ENCODE results near the gene PTCD3. TPM values are rescaled to one million over a fixed set of nuclear protein-coding genes. Genes with fewer than 3 reads are reported as not detected.

Gene PTCD3
- total RNA-seq (2014; rRNA removed) = 75.6 and 94.7 TPM in 2 replicates
- percentile 90 among the genes with signal in this experiment for Bru-seq, nascent RNA
- percentile 91 among the genes with signal in this experiment for BruChase-seq, experiment 1, labeled RNA remaining after a 6-hour chase
- percentile 94 among the genes with signal in this experiment for BruChase-seq, experiment 2, labeled RNA remaining after a 2-hour chase
- long read RNA-seq, full-length matches to known transcripts = 42 of 80 reads
- long read RNA-seq, partial matches to known transcripts = 20 of 80 reads
- long read RNA-seq, other reads (novel, unspliced or antisense) = 18 of 80 reads

DNA sequence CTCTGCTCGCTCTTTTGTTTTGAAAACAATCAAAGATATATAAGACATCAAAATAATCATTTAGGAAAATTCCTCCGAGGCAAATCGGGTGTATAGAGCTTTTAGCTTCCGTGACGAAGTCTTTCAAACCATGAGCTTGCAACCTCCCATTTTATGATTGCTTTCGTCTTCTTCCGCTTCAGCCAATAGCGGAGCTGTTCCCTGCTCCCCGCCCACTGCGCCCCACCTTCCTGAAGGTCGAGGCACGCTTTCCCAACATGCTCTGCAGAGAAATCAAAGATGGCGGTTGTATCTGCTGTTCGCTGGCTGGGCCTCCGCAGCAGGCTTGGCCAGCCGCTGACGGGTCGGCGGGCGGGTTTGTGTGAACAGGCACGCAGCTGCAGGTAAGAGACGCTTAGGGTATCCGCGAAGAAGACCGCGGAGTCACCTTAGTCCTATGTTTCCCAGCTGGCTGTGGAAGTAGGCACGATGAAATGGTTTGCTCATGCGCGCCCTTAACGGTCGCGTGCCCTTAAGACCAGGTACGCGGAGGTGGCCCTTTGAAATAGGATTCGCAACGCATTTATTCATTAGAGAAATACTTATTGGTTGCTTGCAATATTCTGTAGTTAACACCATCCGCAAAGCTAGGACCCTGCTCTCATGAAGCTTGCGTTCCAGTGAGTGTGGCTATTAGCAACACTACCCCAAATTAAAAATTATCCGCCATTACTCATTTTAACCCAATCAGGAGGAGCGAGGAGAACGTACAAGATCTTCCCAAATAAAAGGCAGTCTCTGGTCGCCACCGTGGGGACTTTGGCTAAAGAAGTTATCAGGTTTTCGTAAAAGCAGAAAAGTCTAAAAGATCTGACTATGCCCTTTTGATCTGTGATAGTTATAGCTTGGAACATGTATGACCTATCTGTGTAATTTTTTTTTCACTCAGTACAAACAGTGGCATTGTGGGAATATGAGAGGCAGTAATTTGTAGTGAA lies at the start of gene PTCD3:
Gene PTCD3, plus strand, starts transcription at position 267 of the 977 bp plus-strand sequence. Its CDS starts 13 bp downstream, at position 280.
- H3K79me2 ChIP-seq (ENCODE audit: low read length) = peaks cover 95% of the 10 kb centered on the region
- intact Hi-C loops (cut with micrococcal nuclease) = loop anchor here (5.0 kb wide), 2 partner anchors 336 to 494 kb away; partner anchors contain the start of genes C2orf68 and KDM3A
- H3K4me3 ChIP-seq (ENCODE audit: low read length) = peak within 1 kb of the TSS; percentile 84
- TSS peak; percentile 71 for BruUV-seq (replicated peaks)
- DNase-seq (peak; percentile 94), ATAC-seq (peak; percentile 90)
- peak within 1 kb of the TSS; percentile 76 for H2AFZ ChIP-seq (ENCODE audit: low read length)
- peaks cover 47% of the 10 kb centered on the region; the same call in 1 of the 2 replicates for H3K36me3 ChIP-seq (ENCODE audit: low read depth, low read length)
- H3K9me2 ChIP-seq (replicated peaks; ENCODE audit: low read length) = no peaks in the 10 kb centered on the region
- TF ChIP-seq EZH2 (IDR thresholded peaks at IDR 0.05; ENCODE audit: low read length, unreplicated experiment) (no peak), EZH2phosphoT487 (IDR thresholded peaks at IDR 0.05; ENCODE audit: borderline replicate concordance, low read length) (no peak)
- TF ChIP-seq, protein P1, sequence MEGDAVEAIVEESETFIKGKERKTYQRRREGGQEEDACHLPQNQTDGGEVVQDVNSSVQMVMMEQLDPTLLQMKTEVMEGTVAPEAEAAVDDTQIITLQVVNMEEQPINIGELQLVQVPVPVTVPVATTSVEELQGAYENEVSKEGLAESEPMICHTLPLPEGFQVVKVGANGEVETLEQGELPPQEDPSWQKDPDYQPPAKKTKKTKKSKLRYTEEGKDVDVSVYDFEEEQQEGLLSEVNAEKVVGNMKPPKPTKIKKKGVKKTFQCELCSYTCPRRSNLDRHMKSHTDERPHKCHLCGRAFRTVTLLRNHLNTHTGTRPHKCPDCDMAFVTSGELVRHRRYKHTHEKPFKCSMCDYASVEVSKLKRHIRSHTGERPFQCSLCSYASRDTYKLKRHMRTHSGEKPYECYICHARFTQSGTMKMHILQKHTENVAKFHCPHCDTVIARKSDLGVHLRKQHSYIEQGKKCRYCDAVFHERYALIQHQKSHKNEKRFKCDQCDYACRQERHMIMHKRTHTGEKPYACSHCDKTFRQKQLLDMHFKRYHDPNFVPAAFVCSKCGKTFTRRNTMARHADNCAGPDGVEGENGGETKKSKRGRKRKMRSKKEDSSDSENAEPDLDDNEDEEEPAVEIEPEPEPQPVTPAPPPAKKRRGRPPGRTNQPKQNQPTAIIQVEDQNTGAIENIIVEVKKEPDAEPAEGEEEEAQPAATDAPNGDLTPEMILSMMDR (conservative IDR thresholded peaks at IDR 0.05; ENCODE audit: low read depth, low read length) = no peak
- H3K4me2 ChIP-seq (ENCODE audit: low read length) = peak within 1 kb of the TSS; percentile 92
- H4K20me1 ChIP-seq (ENCODE audit: low read length) = peaks cover 15% of the 10 kb centered on the region
- H3K27me3 ChIP-seq (ENCODE audit: low read length) = no peaks in the 10 kb centered on the region
- no peaks in the 10 kb centered on the region for H3F3A ChIP-seq (ENCODE audit: low read length, unreplicated experiment)
- POLR2A ChIA-PET (ENCODE audit: unreplicated experiment) = interaction anchor here (0.6 kb wide), 1 partner anchor 34 kb away, joined by 3 read pairs; no protein-coding TSS in a partner anchor
- H3K27ac ChIP-seq (ENCODE audit: low read length) = peak within 1 kb of the TSS; percentile 55
- CTCF ChIA-PET = interaction anchor here (0.7 kb wide), 1 partner anchor 279 kb away, joined by 3 read pairs; no protein-coding TSS in a partner anchor
- H3K4me1 ChIP-seq (ENCODE audit: insufficient read depth, low read length) = peaks cover 20% of the 10 kb centered on the region
- peak within 1 kb of the TSS; percentile 89 for H3K9ac ChIP-seq (ENCODE audit: low read length)
- H3K9me3 ChIP-seq (ENCODE audit: low read length) = no peaks in the 10 kb centered on the region

DNA sequence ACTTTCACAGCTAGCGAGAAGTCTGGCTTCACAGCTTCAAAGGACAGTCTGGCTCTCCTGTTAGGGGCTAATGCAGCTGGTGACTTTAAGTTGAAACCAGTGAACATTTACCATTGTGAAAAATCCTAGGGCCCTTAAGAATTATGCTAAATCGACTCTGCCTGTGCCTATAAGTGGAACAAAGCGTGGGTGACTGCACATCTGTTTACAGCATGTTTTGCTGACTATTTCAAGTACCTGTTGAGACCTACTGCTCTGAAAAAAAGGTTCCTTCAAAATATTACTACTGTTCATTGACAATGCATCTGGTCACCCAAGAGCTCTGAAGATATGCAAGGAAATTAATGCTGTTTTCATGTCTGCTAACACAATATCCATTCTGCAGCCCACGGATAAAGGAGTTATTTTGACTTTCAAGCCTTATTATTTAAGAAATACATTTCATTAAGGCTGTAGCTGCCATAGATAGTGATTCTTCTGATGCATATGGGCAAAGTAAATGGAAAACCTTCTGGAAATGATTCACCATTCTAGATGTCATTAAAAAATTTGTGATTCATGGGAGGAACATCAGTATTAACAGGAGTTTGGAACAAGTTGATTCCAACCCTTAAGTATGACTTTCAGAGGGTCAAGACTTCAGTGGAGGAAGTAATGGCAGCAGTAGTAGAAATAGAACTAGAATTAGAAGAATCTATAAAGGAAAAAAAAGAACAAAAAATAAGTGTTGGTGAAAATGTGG lies 49.3 kb upstream of the PTCD3 start:
- H3K4me3 ChIP-seq (ENCODE audit: low read length) = no peak overlapping the region
- CTCF ChIA-PET = no interaction called here
- no peaks in the 10 kb centered on the region for H3K79me2 ChIP-seq (ENCODE audit: low read length)
- H3K4me2 ChIP-seq (ENCODE audit: low read length) = no peak overlapping the region
- no TSS peak for BruUV-seq (replicated peaks)
- no peaks in the 10 kb centered on the region for H3F3A ChIP-seq (ENCODE audit: low read length, unreplicated experiment)
- TF ChIP-seq EZH2 (IDR thresholded peaks at IDR 0.05; ENCODE audit: low read length, unreplicated experiment) (no peak), EZH2phosphoT487 (IDR thresholded peaks at IDR 0.05; ENCODE audit: borderline replicate concordance, low read length) (no peak)
- TF ChIP-seq, protein P1 (conservative IDR thresholded peaks at IDR 0.05; ENCODE audit: low read depth, low read length) = no peak
- POLR2A ChIA-PET (ENCODE audit: unreplicated experiment) = no interaction called here
- no peak overlapping the region for H3K27ac ChIP-seq (ENCODE audit: low read length)
- H3K9ac ChIP-seq (ENCODE audit: low read length) = no peak overlapping the region
- H3K9me2 ChIP-seq (replicated peaks; ENCODE audit: low read length) = no peaks in the 10 kb centered on the region
- intact Hi-C loops (cut with micrococcal nuclease) = no loop called here
- peak; percentile 11 for DNase-seq
- no peaks in the 10 kb centered on the region for H4K20me1 ChIP-seq (ENCODE audit: low read length)
- ATAC-seq = peak; percentile 24; the same call in 1 of the 2 replicates
- no peak overlapping the region for H2AFZ ChIP-seq (ENCODE audit: low read length)
- peaks cover 46% of the 10 kb centered on the region for H3K36me3 ChIP-seq (ENCODE audit: low read depth, low read length)
- no peaks in the 10 kb centered on the region for H3K9me3 ChIP-seq (ENCODE audit: low read length)
- peaks cover 4% of the 10 kb centered on the region for H3K4me1 ChIP-seq (ENCODE audit: insufficient read depth, low read length)
- no peaks in the 10 kb centered on the region for H3K27me3 ChIP-seq (ENCODE audit: low read length)
